GM04503 (cell line): Measurements from ENCODE around the gene HDGF.

Experiments used
- DNase-seq: peaks from one replicate; pipeline ENCODE4 v3.0.0-alpha.2; 2012; ENCODE audit warnings: low read depth

The HDGF gene

GRCh38 chr1:156698995-156699394 is 52.5 kb downstream of the HDGF start:
- no peak for DNase-seq

GRCh38 chr1:156697481-156697880 is 54.0 kb downstream of the HDGF start:
- no peak for DNase-seq

- DNase-seq: no peak
Measured at GRCh38 chr1:156696755-156697154, 54.7 kb downstream of the HDGF start.

DNA sequence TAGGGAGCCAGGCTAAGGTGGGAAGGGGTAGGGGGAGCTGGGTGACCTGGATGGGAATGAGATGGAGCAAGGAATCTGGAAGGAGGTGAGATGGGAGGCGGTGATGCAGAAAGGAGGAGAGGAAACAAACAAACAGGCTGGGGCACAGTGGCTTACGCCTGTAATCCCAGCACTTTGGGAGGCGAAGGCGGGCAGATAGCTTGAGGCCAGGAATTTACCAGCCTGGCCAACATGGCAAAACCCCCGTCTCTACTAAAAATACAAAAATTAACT is 56.8 kb downstream of the HDGF start:
- DNase-seq: no peak

GRCh38 chr1:156693848-156694689 is 57.4 kb downstream of the HDGF start:
- DNase-seq: no peak

- DNase-seq: no peak
Measured at GRCh38 chr1:156692925-156693847, 58.3 kb downstream of the HDGF start.

DNA sequence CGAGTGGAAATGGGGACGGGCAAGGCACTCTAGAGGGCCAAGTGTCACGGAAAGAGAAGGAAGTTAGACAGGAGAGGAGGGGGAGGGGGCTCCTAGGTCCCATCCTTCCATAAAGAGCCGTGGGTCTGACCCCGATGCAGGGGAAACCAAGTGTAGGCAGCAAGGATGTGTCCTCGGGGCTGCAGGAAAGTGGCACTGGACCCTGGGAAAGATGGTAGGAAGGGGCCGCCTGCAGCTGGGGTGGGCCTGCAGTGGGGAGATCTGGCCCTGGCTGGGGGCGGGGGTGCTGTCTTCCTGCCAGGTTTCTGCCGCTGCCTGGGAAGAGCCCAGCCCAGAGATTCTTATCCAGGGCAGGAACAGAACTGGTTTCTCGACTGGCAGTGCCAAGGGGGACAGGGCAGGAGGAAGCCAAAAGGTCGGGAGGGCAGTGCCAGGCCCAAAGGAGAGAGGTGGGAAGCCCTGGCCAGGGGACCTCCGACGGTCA is 59.0 kb downstream of the HDGF start:
- DNase-seq: no peak
